Measurements from ENCODE around the gene AKR1B1. TPM values are rescaled to one million over a fixed set of nuclear protein-coding genes. Genes with fewer than 3 reads are reported as not detected.

The AKR1B1 gene
- polyA plus RNA-seq, 4 donors, result 95.5 to 117 (median 107) TPM

DNA sequence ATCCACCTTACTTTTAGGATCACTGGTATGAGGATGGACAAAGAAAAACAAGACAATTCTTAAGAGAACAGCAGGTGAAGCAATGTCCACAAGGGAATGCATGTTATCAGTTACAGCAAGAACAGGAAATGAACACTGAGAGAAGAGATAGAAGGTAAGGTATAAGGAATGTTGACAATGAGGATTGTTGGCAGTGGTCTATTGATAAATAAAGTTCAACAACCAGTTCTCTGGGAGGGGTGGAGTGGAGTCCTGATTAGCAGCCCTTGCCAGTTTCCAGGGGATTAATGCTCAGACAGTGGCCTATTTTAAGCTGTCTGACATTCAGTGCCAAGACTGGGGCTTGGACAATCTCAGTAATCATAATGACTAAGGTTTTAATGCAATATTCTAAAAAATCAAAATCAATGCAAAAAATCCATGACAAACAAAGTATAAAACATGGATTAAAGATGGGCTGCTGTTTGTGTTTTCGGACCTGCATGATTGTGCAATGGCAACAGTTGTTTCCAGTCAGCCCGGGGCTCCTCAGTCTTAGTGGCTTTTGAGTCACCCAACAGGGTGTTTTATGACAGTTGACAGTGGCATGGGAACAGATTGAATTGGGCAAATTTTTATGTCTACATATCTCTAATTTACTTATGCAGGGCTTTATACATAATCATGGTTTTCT lies 13.8 kb upstream of the AKR1B1 start:
- no peak for DNase-seq (ENCODE audit: low read depth in 4 of 4, low spot score in 2 of 4)

GRCh38 chr7:134470864-134471263 lies 12.0 kb upstream of the AKR1B1 start:
- DNase-seq (ENCODE audit: low read depth in 4 of 4, low spot score in 2 of 4), result no peak

DNA sequence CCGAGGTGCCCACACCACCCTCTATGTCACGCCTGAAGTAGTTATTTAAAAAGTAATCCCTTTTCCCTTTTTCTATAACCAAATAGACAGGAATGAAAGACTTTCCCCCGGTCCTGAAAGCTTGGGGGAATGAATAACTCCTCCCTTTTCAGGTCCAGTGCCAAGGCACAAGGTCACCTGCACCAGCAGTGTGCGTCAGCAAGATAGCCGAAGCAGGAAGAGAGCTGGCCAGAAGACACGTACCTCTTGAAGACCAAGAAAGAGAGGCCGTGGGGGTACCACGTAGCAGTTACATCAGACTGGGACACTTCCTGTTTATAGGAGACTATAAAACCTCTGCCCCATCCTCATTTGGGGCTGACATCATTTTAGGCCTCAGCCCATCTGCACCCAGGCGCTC lies 10.7 kb upstream of the AKR1B1 start:
- DNase-seq (ENCODE audit: low read depth in 4 of 4, low spot score in 2 of 4), result no peak

- no peak for DNase-seq (ENCODE audit: low read depth in 4 of 4, low spot score in 2 of 4)
These were observed 9.6 kb upstream of the AKR1B1 start for GRCh38 chr7:134468475-134468874.

DNA sequence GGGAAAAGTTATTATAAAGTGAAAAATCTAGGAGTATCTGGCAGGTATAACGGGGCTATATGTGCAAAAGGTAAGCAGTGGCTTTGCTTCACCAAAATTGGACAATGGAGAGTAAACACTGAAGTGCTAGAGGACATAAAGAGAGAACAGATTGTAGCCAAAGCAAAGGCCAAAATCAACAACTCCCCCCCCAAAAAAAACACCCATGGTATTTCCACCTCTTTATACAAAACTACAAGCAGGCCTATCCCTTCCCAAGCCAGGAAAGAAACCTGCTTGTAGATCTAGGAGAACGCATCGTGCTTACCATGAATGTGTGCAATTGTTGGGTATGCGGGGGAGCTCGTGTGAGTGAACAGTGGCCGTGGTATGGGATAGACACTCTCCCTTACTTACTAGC lies 9.2 kb upstream of the AKR1B1 start:
- no peak for DNase-seq (ENCODE audit: low read depth in 4 of 4, low spot score in 2 of 4)

DNA sequence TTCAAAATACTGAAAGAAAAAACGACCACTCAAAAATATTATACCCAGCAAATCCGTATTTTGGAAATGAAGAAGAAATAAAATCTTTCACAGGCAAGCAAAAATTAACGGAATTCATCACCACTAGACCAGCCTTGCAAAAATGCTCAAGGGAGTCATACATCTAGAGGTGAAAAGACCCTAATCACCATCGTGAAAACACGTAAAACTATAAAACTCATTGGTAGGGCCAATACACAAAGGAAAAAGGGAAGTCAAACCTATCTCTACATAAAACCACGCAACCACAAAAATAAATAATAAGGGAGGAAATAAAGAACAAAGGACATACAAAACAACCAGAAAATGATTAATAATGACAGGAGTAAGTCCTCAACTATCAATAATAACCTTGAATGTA lies 6.6 kb upstream of the AKR1B1 start:
- no peak for DNase-seq (ENCODE audit: low read depth in 4 of 4, low spot score in 2 of 4)

- no peak for DNase-seq (ENCODE audit: low read depth in 4 of 4, low spot score in 2 of 4)
These were observed 5.6 kb upstream of the AKR1B1 start for GRCh38 chr7:134464496-134464895.

DNA sequence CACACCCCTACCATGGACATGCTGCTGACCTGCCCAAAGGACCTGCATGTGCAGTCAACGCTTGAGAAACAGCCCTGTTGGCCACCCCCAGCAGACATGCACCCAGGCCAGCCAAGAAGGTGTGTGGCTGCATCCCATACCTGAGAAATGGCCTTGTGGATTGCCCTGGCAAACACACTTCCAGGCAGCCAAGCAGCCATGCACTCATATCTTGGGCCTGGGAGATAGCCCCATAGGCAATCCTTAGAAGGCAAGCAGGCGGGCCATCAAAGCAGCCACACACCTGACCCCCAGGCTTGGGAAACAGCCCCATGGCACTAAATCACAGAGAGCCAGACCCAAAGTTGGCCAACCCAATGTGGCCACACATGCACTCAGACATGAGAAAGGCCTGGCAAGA lies 4.9 kb upstream of the AKR1B1 start:
- DNase-seq (ENCODE audit: low read depth in 4 of 4, low spot score in 2 of 4), result no peak

- DNase-seq (ENCODE audit: low read depth in 4 of 4, low spot score in 2 of 4), result no peak
These were observed 3.5 kb upstream of the AKR1B1 start for GRCh38 chr7:134462337-134462925.

- DNase-seq (ENCODE audit: low read depth in 4 of 4, low spot score in 2 of 4), result no peak
These were observed 3.0 kb upstream of the AKR1B1 start for GRCh38 chr7:134461916-134462315.

DNA sequence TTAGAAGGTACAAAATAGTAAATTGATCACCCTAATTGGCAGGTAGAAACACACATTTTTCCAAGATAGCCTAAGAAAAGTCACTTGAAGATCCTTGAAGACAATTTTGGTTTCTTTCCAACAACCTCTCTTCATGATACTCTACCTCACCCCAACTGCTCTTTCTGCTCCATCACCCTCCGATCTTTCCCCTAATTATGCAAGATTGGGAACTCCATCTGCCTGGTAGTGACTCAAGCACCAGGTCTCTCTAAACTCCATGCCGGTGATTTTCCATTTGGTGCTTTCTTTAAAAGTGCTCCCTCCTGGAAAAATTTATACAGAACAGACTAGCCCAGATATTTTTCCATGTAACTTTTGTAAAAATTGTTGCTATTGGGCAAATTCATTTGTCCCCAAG lies 1.1 kb upstream of the AKR1B1 start:
- DNase-seq (ENCODE audit: low read depth in 4 of 4, low spot score in 2 of 4), result no peak

DNA sequence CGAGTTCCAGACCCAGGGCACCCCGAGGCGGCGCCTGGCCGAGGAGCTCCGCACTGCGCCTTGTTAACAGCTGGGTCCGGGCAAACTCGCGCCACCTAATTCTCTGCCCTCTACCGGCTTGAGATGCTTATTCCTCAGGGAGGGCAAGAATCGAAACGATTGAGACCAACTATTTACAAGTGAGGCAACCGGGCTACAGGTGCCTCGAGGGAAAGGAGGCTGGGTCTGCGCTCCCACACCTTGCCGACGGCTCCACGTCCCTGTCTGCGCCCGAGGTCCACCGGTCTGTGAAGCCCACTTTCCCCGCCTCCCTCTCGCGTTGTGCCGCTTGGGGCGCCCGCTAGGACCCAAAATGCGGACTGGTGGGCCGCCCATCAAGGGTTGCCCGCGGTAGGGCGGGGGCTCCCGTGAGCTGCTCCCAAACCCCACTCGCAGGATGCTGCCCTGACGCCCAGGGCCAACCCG lies 527 bp downstream of the AKR1B1 start:
- peak in 3 of 4 donors; percentile 28 for DNase-seq (ENCODE audit: low read depth in 4 of 4, low spot score in 2 of 4)

DNA sequence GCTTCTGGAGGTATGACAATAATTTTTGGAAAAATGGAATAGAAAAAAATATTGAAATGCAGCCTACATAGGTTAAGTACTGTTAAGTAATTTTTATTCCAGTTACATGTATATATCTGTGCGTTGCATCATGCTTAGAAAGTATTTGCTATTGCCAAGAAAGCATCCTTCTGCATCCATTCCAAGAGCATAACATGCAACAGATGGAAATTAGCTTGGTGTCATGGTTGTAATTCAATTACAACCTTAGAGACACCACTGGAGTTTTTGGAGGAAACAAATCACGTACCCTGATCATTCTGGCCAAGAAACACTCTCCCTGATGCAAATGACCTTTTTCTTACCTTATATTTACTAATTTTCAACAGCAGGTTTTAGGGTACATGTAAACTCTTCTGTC lies 1.7 kb downstream of the AKR1B1 start:
- no peak for DNase-seq (ENCODE audit: low read depth in 4 of 4, low spot score in 2 of 4)

DNA sequence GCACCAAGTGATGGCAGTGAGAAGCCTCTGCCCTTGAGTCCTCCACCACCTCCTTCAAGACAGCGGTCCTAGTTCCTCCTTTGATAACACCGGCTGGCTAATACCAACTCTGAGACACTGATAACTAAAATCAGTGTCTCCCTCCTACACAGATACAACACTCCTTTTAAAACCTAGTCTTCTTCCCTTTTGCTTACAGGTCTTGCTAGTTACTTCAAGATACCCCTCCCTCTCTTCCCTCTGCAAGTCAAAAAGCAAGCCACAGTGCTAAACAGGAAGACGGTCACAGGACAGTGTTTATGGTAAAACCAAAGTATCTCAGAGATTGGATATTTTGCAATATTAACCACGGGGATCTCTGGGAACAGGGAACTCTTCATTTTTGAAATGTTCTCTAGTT lies 4.6 kb downstream of the AKR1B1 start:
- DNase-seq (ENCODE audit: low read depth in 4 of 4, low spot score in 2 of 4), result no peak

- no peak for DNase-seq (ENCODE audit: low read depth in 4 of 4, low spot score in 2 of 4)
These were observed 5.4 kb downstream of the AKR1B1 start for GRCh38 chr7:134453518-134453917.

GRCh38 chr7:134452991-134453473 lies 5.9 kb downstream of the AKR1B1 start:
- DNase-seq (ENCODE audit: low read depth in 4 of 4, low spot score in 2 of 4), result no peak

DNA sequence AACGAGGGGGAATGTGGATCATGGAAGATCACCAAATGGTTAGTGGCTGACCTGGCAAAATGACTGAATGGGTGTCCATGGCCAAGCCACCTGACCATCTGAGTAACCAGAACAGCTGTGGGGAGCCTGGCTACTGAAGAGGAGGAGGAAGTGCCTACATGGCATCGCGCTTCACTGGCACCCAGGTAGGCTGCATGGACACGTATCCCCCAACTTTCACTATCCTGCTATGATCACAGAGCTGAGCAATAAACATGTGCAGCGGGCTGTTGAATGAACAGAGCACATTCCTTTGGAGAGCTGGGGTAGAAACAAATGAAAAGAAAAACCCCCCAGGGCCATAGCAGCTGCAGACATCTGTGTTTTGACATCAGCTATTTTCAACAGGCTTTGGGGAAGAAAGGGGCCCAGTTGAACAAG lies 6.5 kb downstream of the AKR1B1 start:
- DNase-seq (ENCODE audit: low read depth in 4 of 4, low spot score in 2 of 4), result peak in 3 of 4 donors; percentile 24 to 59 (median 50)

DNA sequence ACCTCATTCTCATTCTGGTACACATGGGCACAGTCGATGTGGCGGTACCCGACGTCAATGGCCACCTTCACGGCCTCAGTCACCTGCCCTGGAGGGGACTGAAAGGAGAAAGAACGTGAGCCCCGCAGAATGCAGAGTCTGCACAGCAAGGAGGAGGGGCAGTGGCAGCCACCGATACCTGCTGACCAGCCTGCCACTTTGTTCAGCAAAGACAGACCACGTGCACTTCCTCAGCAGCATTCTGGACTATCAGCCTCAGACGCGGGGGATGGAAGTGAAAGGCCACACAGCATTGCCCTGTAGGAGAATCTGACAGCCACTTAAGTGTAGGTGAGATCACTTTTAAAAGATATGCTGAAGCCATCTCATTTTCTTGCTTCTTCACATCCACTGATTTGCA lies 7.2 kb downstream of the AKR1B1 start:
- DNase-seq (ENCODE audit: low read depth in 4 of 4, low spot score in 2 of 4), result no peak

GRCh38 chr7:134450294-134451000 lies 8.5 kb downstream of the AKR1B1 start:
- no peak for DNase-seq (ENCODE audit: low read depth in 4 of 4, low spot score in 2 of 4)

GRCh38 chr7:134449680-134450079 lies 9.2 kb downstream of the AKR1B1 start:
- no peak for DNase-seq (ENCODE audit: low read depth in 4 of 4, low spot score in 2 of 4)

DNA sequence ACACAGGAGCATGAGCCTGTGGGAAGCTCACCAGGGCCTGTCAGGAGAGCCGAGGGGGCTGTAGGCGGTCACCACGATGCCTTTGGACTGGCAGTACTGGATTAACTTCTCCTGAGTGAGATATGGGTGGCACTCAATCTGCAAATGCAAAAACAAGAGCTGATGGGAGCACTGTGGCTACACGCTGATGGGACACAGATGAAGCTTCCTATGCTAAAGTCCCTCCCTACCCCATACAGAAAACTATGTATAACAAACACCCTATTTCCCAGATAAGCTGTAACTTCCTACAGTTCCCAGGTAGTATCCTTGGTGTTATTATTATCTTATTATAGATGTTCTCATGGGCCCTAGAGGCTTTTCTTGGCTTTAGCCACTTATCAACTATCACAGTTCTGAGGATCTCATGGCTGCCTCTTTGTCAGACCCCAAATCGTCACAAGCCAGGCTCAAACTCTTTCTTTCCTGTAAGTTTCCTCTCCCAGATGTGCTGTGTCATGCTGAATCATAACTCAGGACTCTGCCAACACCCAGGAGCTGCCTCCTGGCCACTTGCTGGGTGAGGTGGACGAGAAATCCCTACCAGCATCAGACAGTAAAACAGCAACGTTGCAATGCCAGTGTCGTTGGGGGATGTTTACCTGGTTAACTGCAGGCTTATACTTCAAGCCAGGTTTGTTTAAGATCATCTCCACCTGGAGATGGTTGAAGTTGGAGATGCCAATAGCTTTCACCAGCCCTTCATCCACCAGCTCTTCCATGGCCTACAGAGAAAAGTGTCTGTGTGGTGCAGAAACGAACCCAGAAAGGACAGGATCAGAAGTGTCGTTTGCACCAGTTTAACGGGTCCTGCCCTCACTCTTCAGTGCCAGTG lies 10.3 kb downstream of the AKR1B1 start:
- DNase-seq (ENCODE audit: low read depth in 4 of 4, low spot score in 2 of 4), result no peak

Data from left renal cortex interstitium (tissue), 4 donors.